Keratinocyte (primary cell): ENCODE measurements around the gene CEP164.

Experiments
- CTCF ChIP-seq, 3 experiments: IDR thresholded peaks in 1 of 3; conservative IDR thresholded peaks in 1 of 3; optimal IDR thresholded peaks in 1 of 3; 2 replicates in 2 of 3; 3 replicates in 1 of 3; pipeline versions ENCODE3 to v1.5.1; 2011; ENCODE audit warnings: low read length in 3 of 3, mild to moderate bottlenecking in 3 of 3, moderate library complexity in 2 of 3, control low read depth in 1 of 3, inconsistent platforms in 1 of 3; ENCODE audit not compliant: insufficient read depth in 2 of 3; ENCODE audit errors: extremely low read depth in 1 of 3
- EZH2 ChIP-seq: IDR thresholded peaks from one replicate; pipeline ENCODE4 v1.6.1; 2012; ENCODE audit warnings: inconsistent platforms, mild to moderate bottlenecking, low read length, moderate library complexity

- TF ChIP-seq CTCF (optimal IDR thresholded peaks at IDR 0.05 in 1 of 3, IDR thresholded peaks at IDR 0.05 in 1 of 3, conservative IDR thresholded peaks at IDR 0.05 in 1 of 3; ENCODE audit: extremely low read depth in 1 of 3, insufficient read depth in 2 of 3, low read length in 3 of 3) (no peak), EZH2 (no peak)
Observed at GRCh38 chr11:117421476-117421875, 93.8 kb downstream of the CEP164 start.
